A549 (cell line): ENCODE measurements around the gene SORL1. TPM values are rescaled to one million over a fixed set of nuclear protein-coding genes. Genes with fewer than 3 reads are reported as not detected.

Experiments used
- ATAC-seq, 2 experiments: fragments of 200-7000 bp in 1 of 2; fragments of >200 bp in 1 of 2; cut with Nextera tagmentation in 1 of 2; cut with Tn5 transposase in 1 of 2; 3 replicates each; pipeline versions ENCODE4 v1.8.0 to v1.9.1; 2018 to 2020; ENCODE audit warnings: mild to moderate bottlenecking in 1 of 2, moderate library complexity in 1 of 2
- CTCF ChIA-PET: fragments of 300-600 bp; sonication (Branson Sonifier 250); formaldehyde crosslinking; extraction: SDS; loops from one replicate; lab custom pipeline; 2021; ENCODE audit warnings: antibody characterized with exemption, inconsistent platforms; lab: Yijun Ruan, JAX
- POLR2A ChIA-PET: fragments of 350-600 bp; formaldehyde crosslinking; extraction: SDS; loops from one replicate; lab custom pipeline; 2021; ENCODE audit warnings: antibody characterized with exemption, inconsistent platforms; lab: Yijun Ruan, JAX
- DNase-seq, 2 experiments: peaks; one replicate each; pipeline versions ENCODE4 v3.0.0 to v3.0.0-alpha.2; 2011 to 2016; ENCODE audit warnings: low read depth in 1 of 2, low spot score in 1 of 2
- FAIRE-seq: peaks from 2 replicates; lab custom pipeline; 2011; peaks lifted over from hg19 to GRCh38; lab: Jason Lieb, UNC
- H3K27ac ChIP-seq, 2 experiments: fragments of >200 bp; sonication (Bioruptor Twin); formaldehyde crosslinking; 3 replicates each; pipeline ENCODE4 v1.5.1; 2016 to 2017
- H3K4me1 ChIP-seq: fragments of >200 bp; sonication (Bioruptor Twin); formaldehyde crosslinking; 3 replicates; pipeline ENCODE4 v1.6.1; 2016
- H3K4me2 ChIP-seq: fragments of >200 bp; sonication (Bioruptor Twin); formaldehyde crosslinking; 3 replicates; pipeline ENCODE4 v1.6.1; 2016
- H3K4me3 ChIP-seq: fragments of >200 bp; sonication (Bioruptor Twin); formaldehyde crosslinking; 3 replicates; pipeline ENCODE4 v1.5.1; 2016
- H3K9me3 ChIP-seq: fragments of >200 bp; sonication (Bioruptor Twin); formaldehyde crosslinking; 3 replicates; pipeline ENCODE4 v1.6.1; 2016
- ATOH8 ChIP-seq: fragments of 250-450 bp; sonication (Bioruptor Pico); IDR thresholded peaks from 2 replicates; pipeline ENCODE4 v1.5.0; 2020; ENCODE audit warnings: low read depth, mild to moderate bottlenecking, moderate library complexity
- BCL3 ChIP-seq: fragments of >200 bp; sonication (Bioruptor Twin); formaldehyde crosslinking; IDR thresholded peaks from 3 replicates; pipeline ENCODE4 v1.6.1; 2016
- CEBPB ChIP-seq, 2 experiments: fragments of >200 bp in 1 of 2; sonication (Bioruptor Twin) in 1 of 2; formaldehyde crosslinking in 1 of 2; IDR thresholded peaks; 2 replicates each; pipeline ENCODE4 v1.6.1; 2012 to 2016
- CHD4 ChIP-seq: fragments of 200-600 bp; sonication (generic); IDR thresholded peaks from 2 replicates; pipeline ENCODE4 v1.6.1; 2016; ENCODE audit warnings: antibody characterized with exemption, mild to moderate bottlenecking, borderline replicate concordance
- CTCF ChIP-seq: fragments of >200 bp; sonication (Bioruptor Twin); formaldehyde crosslinking; IDR thresholded peaks from 3 replicates; pipeline ENCODE4 v1.5.1; 2016
- E2F6 ChIP-seq: IDR thresholded peaks from 2 replicates; pipeline ENCODE4 v1.6.1; 2012; ENCODE audit warnings: low read depth, borderline replicate concordance
- HES2 ChIP-seq: fragments of >200 bp; sonication (Bioruptor Twin); formaldehyde crosslinking; IDR thresholded peaks from 2 replicates; pipeline ENCODE4 v1.6.1; 2016
- HOXB5 ChIP-seq: fragments of 250-450 bp; sonication (Bioruptor Pico); IDR thresholded peaks from 2 replicates; pipeline ENCODE4 v1.5.0; 2020; ENCODE audit warnings: mild to moderate bottlenecking, moderate library complexity
- KDM5A ChIP-seq: fragments of 200-600 bp; sonication (generic); IDR thresholded peaks from 2 replicates; pipeline ENCODE4 v1.6.1; 2016; ENCODE audit warnings: antibody characterized with exemption, mild to moderate bottlenecking
- NPAS2 ChIP-seq: fragments of 250-450 bp; sonication (Bioruptor Pico); IDR thresholded peaks from 2 replicates; pipeline ENCODE4 v1.8.0; 2022; ENCODE audit warnings: mild to moderate bottlenecking, moderate library complexity, borderline replicate concordance
- NR3C1 ChIP-seq: fragments of >200 bp; sonication (Bioruptor Twin); formaldehyde crosslinking; IDR thresholded peaks from 3 replicates; pipeline ENCODE4 v1.6.1; 2017
- POLR2A ChIP-seq: IDR thresholded peaks from 2 replicates; pipeline ENCODE4 v1.6.1; 2012; ENCODE audit warnings: mild to moderate bottlenecking, low read length
- RCOR1 ChIP-seq: fragments of 150-350 bp; IDR thresholded peaks from 2 replicates; pipeline ENCODE4 v1.6.1; 2014; ENCODE audit warnings: antibody characterized with exemption, low read length, low read depth
- REST ChIP-seq: fragments of 200-600 bp; sonication (generic); IDR thresholded peaks from 2 replicates; pipeline ENCODE4 v1.6.1; 2016; ENCODE audit warnings: antibody characterized with exemption, mild to moderate bottlenecking, moderate library complexity
- SMC3 ChIP-seq: fragments of >200 bp; sonication (Bioruptor Twin); formaldehyde crosslinking; IDR thresholded peaks from 3 replicates; pipeline ENCODE4 v1.6.1; 2018; ENCODE audit warnings: inconsistent platforms
- USF2 ChIP-seq: fragments of 450-650 bp; IDR thresholded peaks from 2 replicates; pipeline ENCODE4 v1.6.1; 2014; ENCODE audit warnings: antibody characterized with exemption
- ZFP36 ChIP-seq: fragments of 450-650 bp; IDR thresholded peaks from 2 replicates; pipeline ENCODE4 v1.6.1; 2014; ENCODE audit warnings: borderline replicate concordance; ENCODE audit not compliant: partially characterized antibody
- ZNF302 ChIP-seq: fragments of 250-450 bp; sonication (Bioruptor Pico); IDR thresholded peaks from 2 replicates; pipeline ENCODE4 v1.9.0; 2021; ENCODE audit warnings: inconsistent platforms, mild to moderate bottlenecking, moderate library complexity
- ZSCAN20 ChIP-seq: fragments of 250-450 bp; sonication (Bioruptor Pico); IDR thresholded peaks from 2 replicates; pipeline ENCODE4 v1.8.0; 2022; ENCODE audit warnings: mild to moderate bottlenecking, moderate library complexity
- whole genome bisulfite sequencing: methylation state at CpG from one replicate; pipeline ENCODE4 v1.1.6; 2017; ENCODE audit errors: missing lambda C conversion rate; 5-methylcytosine and 5-hydroxymethylcytosine counted together
- polyA plus RNA-seq, 4 experiments: library from polyadenylated mRNA; depleted of rRNA in 3 of 4; stranded (reverse); fragments of >200 nt; fragmentation: RNase III in 1 of 4; extraction: RNeasy Plus Mini Kit Qiagen cat#74134 plus additional on column Dnase treatment in 1 of 4; gene quantifications; 2 replicates in 3 of 4; 3 replicates in 1 of 4; pipeline ENCODE4 v1.2.3, GENCODE V29; 2011 to 2017

The SORL1 gene
- polyA plus RNA-seq, 2 of the 4 experiments (the other 2 are of a cell fraction) = 0.45 to 3.8 TPM

- H3K27ac ChIP-seq = no peak overlapping the region
- DNase-seq (no peak), FAIRE-seq (no peak), ATAC-seq (no peak)
- WGBS = 27% methylated on average over 4 of the region's 4 CpGs
- POLR2A ChIA-PET = no interaction called here
- TF ChIP-seq E2F6 (no peak), NPAS2 (CRISPR knock-in tag) (no peak), POLR2A (no peak), CEBPB (IDR thresholded peaks at IDR 0.05) (no peak), USF2 (no peak), KDM5A (no peak), RCOR1 (no peak), HES2 (no peak), CTCF (no peak), REST (no peak), ZSCAN20 (CRISPR knock-in tag) (no peak), HOXB5 (CRISPR knock-in tag) (no peak), BCL3 (no peak), ZFP36 (no peak), ZNF302 (no peak), CHD4 (no peak), SMC3 (no peak), ATOH8 (no peak), NR3C1 (no peak)
- CTCF ChIA-PET = no interaction called here
- H3K4me2 ChIP-seq = no peak overlapping the region
- no peak overlapping the region for H3K4me3 ChIP-seq
- H3K4me1 ChIP-seq = no peaks in the 10 kb centered on the region
- no peaks in the 10 kb centered on the region for H3K9me3 ChIP-seq
Measured at GRCh38 chr11:121419836-121420235, 32.3 kb upstream of the SORL1 start.
